HG03159 (cell line): Measurements from ENCODE around the gene PCDH19.

Source experiments
- ATAC-seq: cut with Tn5 transposase; IDR thresholded peaks from one replicate; pipeline ENCODE4 v1.9.1; 2021; ENCODE audit warnings: mild to moderate bottlenecking, moderate library complexity; ENCODE audit not compliant: unreplicated experiment

Gene PCDH19

DNA sequence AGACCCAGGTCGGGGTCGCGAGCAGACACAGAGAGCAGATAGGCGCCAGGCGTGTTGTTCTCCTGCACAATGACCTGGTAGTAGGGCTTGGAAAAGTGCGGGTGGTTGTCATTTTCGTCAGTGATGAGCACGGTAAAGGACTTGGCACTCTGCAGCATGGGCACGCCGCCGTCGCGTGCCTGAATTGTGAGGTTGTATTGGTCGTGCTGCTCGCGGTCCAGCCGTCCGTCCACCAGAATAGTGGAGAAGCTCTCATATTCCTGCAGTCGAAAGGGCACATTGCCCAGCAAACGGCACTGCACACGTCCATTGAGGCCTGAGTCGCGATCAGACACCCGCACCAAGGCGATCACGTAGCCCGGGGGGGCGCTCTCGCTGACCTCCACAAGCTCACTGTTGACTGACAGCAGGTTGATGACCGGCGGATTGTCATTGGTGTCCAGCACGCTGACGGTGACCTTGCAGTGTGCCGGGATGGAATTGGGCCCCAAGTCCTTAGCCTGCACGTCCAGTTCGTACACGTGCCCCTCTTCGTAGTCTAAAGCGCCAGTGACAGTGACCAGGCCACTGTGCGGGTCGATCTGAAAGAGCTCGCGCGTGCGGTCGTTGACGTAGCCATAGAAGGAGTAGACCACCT lies 2.8 kb downstream of the PCDH19 start:
- no peak for ATAC-seq

DNA sequence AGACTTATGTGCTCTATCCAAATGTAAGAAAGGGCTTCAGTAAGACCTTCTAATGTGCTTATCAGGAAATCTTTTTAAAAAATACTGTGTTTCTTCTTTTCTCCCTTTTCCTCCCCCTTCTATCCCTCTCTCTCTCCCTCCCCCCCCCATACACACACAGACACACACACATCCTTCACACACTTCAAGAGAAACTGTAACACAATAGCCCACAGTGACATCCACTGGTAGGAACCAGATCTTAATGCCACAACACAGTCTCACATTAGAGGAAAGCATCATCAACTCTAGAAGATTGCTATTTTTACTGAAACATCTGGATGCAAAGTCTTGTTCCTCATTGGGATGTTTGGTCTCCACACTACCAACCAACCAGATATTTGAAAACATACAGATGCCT lies 4.6 kb downstream of the PCDH19 start:
- no peak for ATAC-seq

GRCh38 chrX:100404851-100405250 lies 5.2 kb downstream of the PCDH19 start:
- ATAC-seq: no peak

DNA sequence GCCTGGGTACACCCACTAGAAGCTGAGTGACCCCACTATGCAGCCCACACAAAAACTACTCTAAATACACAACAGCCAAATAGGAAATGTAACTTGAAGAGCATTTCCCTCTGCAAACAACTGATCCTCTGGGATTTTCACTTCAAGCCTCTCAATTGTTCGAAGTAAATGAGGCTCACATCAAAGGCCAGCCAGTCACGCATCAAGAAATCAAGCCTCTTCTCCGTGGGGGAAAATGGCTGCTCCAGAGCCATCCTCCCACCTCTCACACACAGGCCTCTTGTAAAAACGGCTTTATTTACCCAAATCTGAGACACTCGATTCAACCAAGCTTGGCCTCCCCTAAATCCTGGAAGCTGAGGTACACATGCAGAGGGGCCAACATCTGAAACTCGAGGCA lies 14.3 kb downstream of the PCDH19 start:
- no peak for ATAC-seq

DNA sequence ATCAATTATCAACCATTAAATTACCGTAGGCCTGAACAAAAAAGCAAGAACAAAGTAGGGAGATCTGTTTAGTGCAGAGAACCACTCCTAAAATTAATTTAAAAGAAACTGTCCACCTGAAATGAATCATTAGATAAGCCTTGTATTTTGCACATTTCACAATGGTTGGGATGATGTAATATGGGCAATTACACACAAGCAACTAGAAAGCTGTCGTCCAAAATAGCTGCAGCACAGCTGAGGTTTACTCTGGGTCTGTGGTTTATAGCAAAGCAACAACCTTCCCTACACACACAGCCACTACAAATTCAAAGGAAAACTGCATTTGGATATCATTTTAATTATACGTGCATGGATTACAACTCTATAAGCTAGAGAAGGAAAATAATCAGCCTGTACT lies 28.5 kb downstream of the PCDH19 start:
- ATAC-seq: no peak

DNA sequence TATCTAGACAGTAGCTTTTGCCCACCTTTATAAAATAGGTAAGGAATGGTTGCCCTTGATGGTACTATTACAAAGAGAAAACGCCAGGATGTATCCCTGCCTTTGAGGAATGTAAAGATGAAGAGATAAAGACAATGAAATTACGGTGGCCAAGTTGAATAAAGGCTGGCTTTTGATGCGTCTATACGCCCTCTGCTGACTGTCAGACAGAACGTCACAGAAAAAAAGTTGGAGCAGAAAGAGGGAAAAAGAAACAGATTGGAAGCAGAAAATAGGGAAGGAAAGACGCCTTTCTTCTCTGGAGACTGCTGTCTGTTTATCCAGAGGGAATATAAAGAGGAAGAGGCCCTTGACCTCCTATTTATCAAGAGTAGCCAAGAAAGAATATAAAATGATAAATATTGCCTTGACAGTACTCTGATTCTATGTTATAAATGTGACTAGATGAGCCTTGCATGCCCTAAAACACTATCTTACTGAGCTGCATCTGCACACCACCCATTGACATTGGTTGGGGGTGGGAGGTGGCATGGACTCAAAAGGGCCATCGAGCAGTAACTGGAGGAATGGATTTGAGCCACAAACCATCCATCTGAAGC lies 30.6 kb downstream of the PCDH19 start:
- no peak for ATAC-seq

DNA sequence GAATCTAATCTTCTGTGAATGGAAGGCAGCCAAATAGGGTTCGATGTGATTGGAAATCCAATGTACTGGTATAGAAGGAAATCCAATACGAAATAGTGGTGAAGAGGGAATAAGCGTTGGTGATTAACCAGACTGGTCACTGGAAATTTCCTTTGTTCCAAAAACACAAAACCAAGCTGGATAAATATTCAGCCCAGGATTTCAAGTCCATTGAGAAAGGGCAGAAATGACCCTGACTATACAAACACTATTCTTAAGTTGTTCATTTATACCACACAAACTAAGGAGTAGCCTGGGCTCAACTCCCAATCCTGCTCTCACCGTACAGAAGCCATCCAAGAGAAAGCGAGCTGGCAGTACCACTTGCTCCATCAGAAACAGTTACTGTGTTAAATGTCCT lies 32.2 kb downstream of the PCDH19 start:
- ATAC-seq: no peak

DNA sequence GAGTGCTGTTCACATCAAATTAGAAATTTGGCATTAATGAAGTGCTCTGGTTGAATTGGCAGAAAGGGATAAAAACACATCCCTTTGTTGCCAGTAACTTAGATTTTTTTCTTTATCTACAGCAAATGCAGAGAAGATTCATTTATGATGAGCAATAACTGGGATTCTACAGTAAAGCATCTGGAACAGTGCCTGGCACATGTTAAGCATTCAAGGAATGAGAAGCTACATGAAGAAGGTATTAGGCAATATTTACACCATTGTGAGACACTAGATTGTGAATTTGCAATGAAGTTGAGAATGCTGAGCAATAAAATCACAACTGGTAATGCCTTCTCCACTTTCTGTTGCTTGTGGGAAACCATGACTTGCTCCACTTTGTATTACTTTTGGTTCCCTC lies 33.5 kb downstream of the PCDH19 start:
- ATAC-seq: no peak

- ATAC-seq: no peak
These were observed 36.4 kb downstream of the PCDH19 start for GRCh38 chrX:100373673-100374072.

- ATAC-seq: no peak
These were observed 41.9 kb downstream of the PCDH19 start for GRCh38 chrX:100368167-100368566.

GRCh38 chrX:100363896-100364295 lies 46.2 kb downstream of the PCDH19 start:
- no peak for ATAC-seq

DNA sequence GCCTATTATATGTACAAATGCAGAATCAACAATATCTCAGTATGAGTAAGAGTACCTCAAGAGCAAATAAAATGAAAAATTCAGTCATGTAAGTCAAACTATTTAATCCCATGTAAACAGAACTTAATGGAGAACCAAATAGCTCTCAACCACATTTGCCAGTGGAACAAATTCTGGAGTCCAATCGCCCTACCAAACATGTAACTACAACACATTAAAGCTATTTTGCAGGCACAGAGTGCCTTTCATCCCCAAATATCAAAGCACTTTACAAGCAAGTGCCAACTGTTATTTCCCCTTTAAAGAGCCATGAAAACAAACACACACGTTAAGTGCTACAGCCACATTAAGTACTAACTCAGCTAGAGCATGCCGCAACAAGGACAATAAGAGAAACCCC lies 51.3 kb downstream of the PCDH19 start:
- ATAC-seq: no peak

DNA sequence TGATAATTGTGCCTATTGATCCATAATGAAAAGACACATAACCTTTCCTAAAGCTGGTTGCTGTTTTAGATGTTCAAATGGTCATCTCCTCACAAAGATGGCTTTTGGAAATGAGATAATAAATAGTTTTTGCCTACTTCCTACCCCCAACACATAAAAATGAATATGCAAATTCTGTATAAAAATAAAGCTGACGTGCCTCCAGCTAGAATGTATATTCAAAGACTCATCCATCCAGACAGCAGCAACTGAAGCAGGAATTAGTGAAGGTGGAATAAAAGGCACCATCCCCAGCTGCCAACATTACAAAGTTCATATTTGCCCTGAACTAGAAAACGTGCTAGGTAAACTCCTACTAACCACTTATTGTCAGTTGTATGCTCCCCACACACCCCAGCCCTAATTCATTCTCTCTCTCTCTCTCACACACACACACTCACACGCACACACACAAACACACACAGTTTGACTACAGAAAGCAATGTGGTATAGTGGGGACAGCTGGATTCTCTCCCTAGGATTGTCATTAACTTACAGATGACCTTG lies 53.6 kb downstream of the PCDH19 start:
- no peak for ATAC-seq

DNA sequence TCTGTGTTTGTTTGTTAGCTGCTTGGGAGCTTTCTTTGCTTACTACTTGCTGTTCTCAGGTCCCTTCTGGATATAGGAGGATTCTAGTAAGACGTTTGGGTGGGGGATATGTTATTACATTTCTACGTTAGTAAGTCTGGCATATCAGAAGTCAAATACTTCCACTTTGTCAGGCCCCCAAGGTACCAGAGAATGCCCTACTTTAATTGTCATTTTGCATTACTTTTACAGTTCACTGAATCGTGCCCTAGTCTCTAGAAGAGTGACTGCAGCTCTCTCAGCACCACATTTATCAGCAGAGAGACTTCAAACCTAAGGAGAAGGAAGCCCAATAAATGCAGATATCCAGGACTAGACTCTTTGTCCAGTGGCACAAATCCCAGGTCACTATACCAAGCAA lies 54.4 kb downstream of the PCDH19 start:
- no peak for ATAC-seq

GRCh38 chrX:100353326-100353725 lies 56.7 kb downstream of the PCDH19 start:
- no peak for ATAC-seq

DNA sequence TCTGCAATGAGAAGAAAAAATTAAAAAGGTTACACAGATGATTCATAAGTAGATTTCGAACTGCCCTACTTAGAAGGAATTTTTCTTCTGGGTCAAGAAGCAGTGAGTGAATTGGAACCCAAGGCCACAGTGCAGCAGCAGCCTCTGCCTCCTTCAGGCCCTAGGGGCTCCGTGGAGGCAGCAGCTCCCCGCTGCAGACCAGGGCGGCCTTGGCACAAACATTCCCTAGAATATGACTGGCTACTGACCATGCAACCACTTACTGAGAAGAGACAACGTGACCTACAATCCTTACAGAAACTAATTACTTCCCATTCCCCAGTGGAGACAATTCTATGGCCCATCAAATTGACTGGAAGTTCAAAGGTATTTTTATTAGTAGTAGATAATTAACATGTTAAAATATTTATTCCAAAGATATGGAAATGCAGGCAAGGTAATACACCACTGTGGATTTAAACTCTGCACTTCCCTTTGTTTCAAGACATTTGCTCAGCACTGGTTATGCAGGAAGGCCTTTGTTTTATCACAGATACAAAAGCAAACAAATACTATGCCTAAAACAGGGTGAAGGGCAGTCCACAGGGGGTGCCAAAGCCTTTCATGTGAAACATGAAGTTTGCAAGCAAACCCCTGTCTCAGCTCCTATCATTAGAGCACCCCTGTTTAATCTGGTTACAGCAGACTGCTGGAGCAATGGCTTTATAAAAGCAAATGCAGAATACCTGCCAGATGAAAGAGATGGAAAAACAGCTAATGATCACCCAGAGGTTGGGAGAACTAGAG lies 59.2 kb downstream of the PCDH19 start:
- no peak for ATAC-seq

DNA sequence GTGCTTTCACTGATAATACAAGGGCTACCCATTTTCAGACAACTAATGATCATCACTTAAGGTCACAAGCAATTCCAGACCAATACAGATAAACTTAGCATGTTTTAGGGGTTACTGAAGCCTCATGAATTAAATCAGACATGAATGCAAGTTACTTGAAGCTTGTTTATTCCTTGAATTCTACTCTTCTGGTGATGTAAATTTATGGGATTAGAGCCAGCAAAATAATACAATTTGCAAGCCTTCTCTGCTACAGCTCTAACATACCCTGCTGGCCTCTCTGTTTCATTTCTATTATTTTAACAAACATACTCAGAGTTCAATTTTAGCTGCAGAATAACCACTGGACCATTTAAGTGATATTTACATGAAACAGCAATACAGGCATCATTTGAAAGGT lies 60.7 kb downstream of the PCDH19 start:
- ATAC-seq: no peak

- no peak for ATAC-seq
These were observed 68.9 kb downstream of the PCDH19 start for GRCh38 chrX:100341142-100341510.

- ATAC-seq: no peak
These were observed 69.5 kb downstream of the PCDH19 start for GRCh38 chrX:100340491-100341141.

GRCh38 chrX:100328351-100328750 lies 81.7 kb downstream of the PCDH19 start:
- no peak for ATAC-seq

- no peak for ATAC-seq
These were observed 90.4 kb downstream of the PCDH19 start for GRCh38 chrX:100319716-100320115.

GRCh38 chrX:100316987-100317386 lies 93.1 kb downstream of the PCDH19 start:
- ATAC-seq: no peak
